CD14-positive monocyte (primary cell): ENCODE results near the gene DAB2IP. TPM values are rescaled to one million over a fixed set of nuclear protein-coding genes. Genes with fewer than 3 reads are reported as not detected.

ENCODE experiments used
- DNase-seq, 3 donors: peaks; one replicate each; pipeline ENCODE4 v3.0.0-alpha.2; 2011 to 2022
- H2AFZ ChIP-seq: 2 replicates; pipeline ENCODE4 v1.6.0; 2012; ENCODE audit warnings: mild to moderate bottlenecking, low read depth, low read length, inconsistent platforms; ENCODE audit not compliant: insufficient read depth, poor library complexity, severe bottlenecking
- H3K27ac ChIP-seq, 2 donors: 1 replicate in 1 of 2; 2 replicates in 1 of 2; pipeline ENCODE4 v1.5.1; 2012 to 2013; ENCODE audit warnings: low read length in 2 of 2, control low read depth in 1 of 2, inconsistent platforms in 1 of 2, low read depth in 1 of 2, mild to moderate bottlenecking in 1 of 2
- H3K27me3 ChIP-seq, 2 donors: one replicate each; pipeline versions ENCODE4 v1.6.0 to v1.6.1; 2011 to 2013; ENCODE audit warnings: low read length in 2 of 2; ENCODE audit not compliant: control insufficient read depth in 2 of 2, insufficient read depth in 2 of 2
- H3K36me3 ChIP-seq, 2 donors: replicated peaks in 1 of 2; 1 replicate in 1 of 2; 2 replicates in 1 of 2; pipeline versions ENCODE4 v1.5.1 to v1.6.1; 2012 to 2013; ENCODE audit warnings: low read length in 2 of 2, control low read depth in 1 of 2, inconsistent platforms in 1 of 2, mild to moderate bottlenecking in 1 of 2; ENCODE audit not compliant: insufficient read depth in 2 of 2, control insufficient read depth in 1 of 2
- H3K4me1 ChIP-seq, 2 donors: 1 replicate in 1 of 2; 2 replicates in 1 of 2; pipeline versions ENCODE4 v1.5.1 to v1.6.1; 2012 to 2013; ENCODE audit warnings: low read length in 2 of 2, control low read depth in 1 of 2, inconsistent platforms in 1 of 2, mild to moderate bottlenecking in 1 of 2, moderate library complexity in 1 of 2; ENCODE audit not compliant: insufficient read depth in 2 of 2, control insufficient read depth in 1 of 2
- H3K4me2 ChIP-seq: replicated peaks from 2 replicates; pipeline ENCODE3; 2012; ENCODE audit warnings: low read length, moderate library complexity, mild to moderate bottlenecking; ENCODE audit not compliant: poor library complexity, severe bottlenecking; ENCODE audit errors: extremely low read depth
- H3K4me3 ChIP-seq, 3 experiments: fragments of 200-600 bp in 1 of 3; sonication (generic) in 1 of 3; replicated peaks in 1 of 3; 1 replicate in 2 of 3; 2 replicates in 1 of 3; pipeline ENCODE4 v1.5.1; 2011 to 2013; ENCODE audit warnings: low read length in 3 of 3, mild to moderate bottlenecking in 3 of 3, control low read depth in 2 of 3, low read depth in 2 of 3, inconsistent platforms in 1 of 3, moderate library complexity in 1 of 3
- H3K79me2 ChIP-seq: 2 replicates; pipeline ENCODE4 v1.6.0; 2012; ENCODE audit warnings: mild to moderate bottlenecking, control low read depth, inconsistent platforms, low read length, moderate library complexity; ENCODE audit not compliant: insufficient read depth
- H3K9ac ChIP-seq: 2 replicates; pipeline ENCODE4 v1.6.0; 2017; ENCODE audit warnings: low read length, mild to moderate bottlenecking; ENCODE audit not compliant: insufficient read depth, poor library complexity, severe bottlenecking
- H3K9me3 ChIP-seq, 2 donors: replicated peaks in 1 of 2; 1 replicate in 1 of 2; 2 replicates in 1 of 2; pipeline versions ENCODE4 v1.5.1 to v1.6.1; 2012 to 2013; ENCODE audit warnings: low read length in 2 of 2, control low read depth in 1 of 2; ENCODE audit not compliant: control insufficient read depth in 1 of 2, insufficient read depth in 1 of 2
- H4K20me1 ChIP-seq: 2 replicates; pipeline ENCODE4 v1.6.0; 2012; ENCODE audit warnings: mild to moderate bottlenecking, low read length, control low read depth, moderate library complexity; ENCODE audit not compliant: insufficient read depth
- H3K27ac Mint-ChIP-seq, 7 donors: one replicate each; pipeline ENCODE4 v1.8.0; 2020; ENCODE audit warnings: mild to moderate bottlenecking in 7 of 7, mixed read lengths in 7 of 7, moderate library complexity in 6 of 7, inconsistent platforms in 2 of 7
- H3K27me3 Mint-ChIP-seq, 3 donors: one replicate each; pipeline ENCODE4 v1.8.0; 2021 to 2022; ENCODE audit warnings: low read depth in 3 of 3, mild to moderate bottlenecking in 3 of 3, mixed read lengths in 3 of 3, moderate library complexity in 3 of 3, inconsistent platforms in 1 of 3
- H3K36me3 Mint-ChIP-seq, 2 donors: one replicate each; pipeline ENCODE4 v1.8.0; 2020; ENCODE audit warnings: mixed read lengths in 2 of 2, inconsistent platforms in 1 of 2, mild to moderate bottlenecking in 1 of 2
- H3K4me1 Mint-ChIP-seq: one replicate; pipeline ENCODE4 v1.8.0; 2020; ENCODE audit warnings: mild to moderate bottlenecking, mixed read lengths
- H3K4me3 Mint-ChIP-seq, 2 donors: one replicate each; pipeline ENCODE4 v1.8.0; 2020; ENCODE audit warnings: mild to moderate bottlenecking in 2 of 2, mixed read lengths in 2 of 2, moderate library complexity in 1 of 2
- H3K9me3 Mint-ChIP-seq, 7 donors: one replicate each; pipeline ENCODE4 v1.8.0; 2020 to 2022; ENCODE audit warnings: mixed read lengths in 7 of 7, mild to moderate bottlenecking in 6 of 7, moderate library complexity in 6 of 7, inconsistent platforms in 2 of 7
- WGBS: methylation state at CpG from one replicate; pipeline ENCODE4 v1.1.5; 2013; ENCODE audit warnings: missing lambda C conversion rate; ENCODE audit not compliant: insufficient coverage; 5-methylcytosine and 5-hydroxymethylcytosine counted together
- intact Hi-C, 2 donors: fragments of 100-400 bp; cut with micrococcal nuclease; formaldehyde crosslinking; loops; one replicate each; pipeline versions ENCODE4 v1.15.0 to v1.15.1; 2023
- polyA plus RNA-seq, 3 donors: library from polyadenylated mRNA; depleted of rRNA in 1 of 3; unstranded in 2 of 3; stranded (reverse) in 1 of 3; fragments of 300-500 nt in 2 of 3; fragments of >200 nt in 1 of 3; fragmentation: Illumina TruSeq in 2 of 3; gene quantifications; 1 replicate in 2 of 3; 2 replicates in 1 of 3; pipeline ENCODE4 v1.2.3, GENCODE V29; 2012 to 2021
- TF ChIP-seq, protein P1 (sequence below): fragments of 200-600 bp; IDR thresholded peaks from one replicate; pipeline ENCODE4 v1.8.0; 2022; ENCODE audit warnings: antibody characterized with exemption, mild to moderate bottlenecking

DAB2IP gene
- polyA plus RNA-seq, 3 donors, result 0.13 TPM; not detected in 2

DNA sequence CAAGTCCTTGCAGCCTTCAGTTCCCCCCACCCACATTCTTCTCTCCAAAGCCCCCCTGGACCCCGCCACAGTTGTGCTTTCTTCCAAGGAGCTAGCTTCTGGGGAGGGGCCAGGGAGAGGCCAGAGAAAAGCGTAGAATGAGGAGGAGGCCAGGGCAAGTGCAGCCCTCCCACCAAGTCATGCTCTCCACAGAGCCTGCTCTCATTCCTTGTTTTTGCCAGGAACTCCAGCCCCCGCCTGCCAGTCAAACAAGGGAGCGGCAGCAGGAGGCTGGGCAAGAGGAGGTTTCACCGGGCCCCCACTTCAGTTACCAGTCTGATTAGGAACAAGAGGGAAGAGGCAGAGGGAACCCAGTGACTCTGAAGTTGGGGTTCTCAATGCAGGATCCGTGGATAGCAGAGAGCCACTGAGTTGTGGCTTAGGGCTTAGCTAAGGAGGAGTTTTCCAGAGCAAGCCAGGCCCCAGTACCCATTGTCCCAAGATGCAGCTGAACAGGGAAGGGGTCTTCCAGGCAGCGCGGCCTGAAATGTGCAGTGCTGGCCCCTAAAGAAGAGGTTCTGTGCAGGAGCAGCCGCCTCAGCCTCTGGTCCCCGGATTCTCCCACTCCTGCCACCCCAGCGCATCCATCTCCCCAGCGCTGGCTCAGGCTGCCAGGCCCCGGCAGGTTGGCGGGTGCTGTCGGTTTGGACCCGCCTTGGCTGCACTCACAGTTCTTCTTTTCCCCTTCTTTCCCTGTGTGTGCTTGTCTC is 120.6 kb downstream of the DAB2IP start:
- Histone ChIP-seq H3K27ac (no peak overlapping the region), H2AFZ (no peak overlapping the region), H3K9ac (no peak overlapping the region), H3K4me2 (no peak overlapping the region), H3K4me3 (no peak overlapping the region), H3K9me3 (no peaks in the 10 kb centered on the region), H3K4me1 (no peaks in the 10 kb centered on the region), H3K27me3 (no peaks in the 10 kb centered on the region), H3K79me2 (no peaks in the 10 kb centered on the region), H3K36me3 (no peaks in the 10 kb centered on the region), H4K20me1 (no peaks in the 10 kb centered on the region)
- Mint-ChIP-seq H3K4me3 (no peak overlapping the region), H3K36me3 (no peaks in the 10 kb centered on the region), H3K4me1 (no peaks in the 10 kb centered on the region), H3K9me3 (no peaks in the 10 kb centered on the region), H3K27ac (no peak overlapping the region), H3K27me3 (peaks cover 0 to 3% (median 2%) of the 10 kb centered on the region in 3 donors)
- WGBS, result 93% methylated on average over 11 of the region's 16 CpGs
- TF ChIP-seq, protein P1, sequence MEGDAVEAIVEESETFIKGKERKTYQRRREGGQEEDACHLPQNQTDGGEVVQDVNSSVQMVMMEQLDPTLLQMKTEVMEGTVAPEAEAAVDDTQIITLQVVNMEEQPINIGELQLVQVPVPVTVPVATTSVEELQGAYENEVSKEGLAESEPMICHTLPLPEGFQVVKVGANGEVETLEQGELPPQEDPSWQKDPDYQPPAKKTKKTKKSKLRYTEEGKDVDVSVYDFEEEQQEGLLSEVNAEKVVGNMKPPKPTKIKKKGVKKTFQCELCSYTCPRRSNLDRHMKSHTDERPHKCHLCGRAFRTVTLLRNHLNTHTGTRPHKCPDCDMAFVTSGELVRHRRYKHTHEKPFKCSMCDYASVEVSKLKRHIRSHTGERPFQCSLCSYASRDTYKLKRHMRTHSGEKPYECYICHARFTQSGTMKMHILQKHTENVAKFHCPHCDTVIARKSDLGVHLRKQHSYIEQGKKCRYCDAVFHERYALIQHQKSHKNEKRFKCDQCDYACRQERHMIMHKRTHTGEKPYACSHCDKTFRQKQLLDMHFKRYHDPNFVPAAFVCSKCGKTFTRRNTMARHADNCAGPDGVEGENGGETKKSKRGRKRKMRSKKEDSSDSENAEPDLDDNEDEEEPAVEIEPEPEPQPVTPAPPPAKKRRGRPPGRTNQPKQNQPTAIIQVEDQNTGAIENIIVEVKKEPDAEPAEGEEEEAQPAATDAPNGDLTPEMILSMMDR, result no peak
- intact Hi-C loops, result no loop called here
- no peak for DNase-seq

- Histone ChIP-seq H3K79me2 (no peaks in the 10 kb centered on the region), H3K36me3 (no peaks in the 10 kb centered on the region), H3K27me3 (no peaks in the 10 kb centered on the region), H4K20me1 (no peaks in the 10 kb centered on the region), H3K4me1 (no peaks in the 10 kb centered on the region), H2AFZ (no peak overlapping the region), H3K27ac (no peak overlapping the region), H3K4me3 (no peak overlapping the region), H3K4me2 (no peak overlapping the region), H3K9ac (no peak overlapping the region), H3K9me3 (no peaks in the 10 kb centered on the region)
- no peak overlapping the region for H3K27ac Mint-ChIP-seq
- intact Hi-C loops, result no loop called here
- TF ChIP-seq, protein P1, result no peak
- no peak overlapping the region for H3K4me3 Mint-ChIP-seq
- peaks cover 0 to 3% (median 0%) of the 10 kb centered on the region in 3 donors for H3K27me3 Mint-ChIP-seq
- DNase-seq, result no peak
- H3K36me3 Mint-ChIP-seq, result no peaks in the 10 kb centered on the region
- H3K4me1 Mint-ChIP-seq, result no peaks in the 10 kb centered on the region
- H3K9me3 Mint-ChIP-seq, result no peaks in the 10 kb centered on the region
- WGBS, result 97% methylated on average over 43 of the region's 45 CpGs
Measured at GRCh38 chr9:121772600-121773285, 121.3 kb downstream of the DAB2IP start.
